ENCODE measurements around the gene PIWIL4.
"Not testable (repeated sequence)": the region's sequence is repeated elsewhere in the genome, so short reads cannot be mapped to it uniquely, and the experiment has no call there.

Gene PIWIL4

GRCh38 chr11:94586546-94586945 is 19.4 kb downstream of the PIWIL4 start:
- FAIRE-seq: no peak

DNA sequence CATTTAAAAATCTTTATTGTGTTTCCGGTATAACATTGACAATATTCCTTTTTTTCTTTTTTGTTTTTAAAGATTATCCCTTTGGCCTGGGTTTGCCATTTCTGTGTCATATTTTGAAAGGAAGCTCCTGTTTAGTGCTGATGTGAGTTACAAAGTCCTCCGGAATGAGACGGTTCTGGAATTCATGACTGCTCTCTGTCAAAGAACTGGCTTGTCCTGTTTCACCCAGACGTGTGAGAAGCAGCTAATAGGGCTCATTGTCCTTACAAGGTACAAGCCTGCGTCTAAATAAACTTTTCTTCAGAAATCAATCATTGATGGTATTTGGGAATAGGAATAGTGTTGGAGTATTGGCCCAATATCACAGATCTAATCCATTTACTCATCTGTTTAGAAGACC is 19.8 kb downstream of the PIWIL4 start:
- no peak for FAIRE-seq

DNA sequence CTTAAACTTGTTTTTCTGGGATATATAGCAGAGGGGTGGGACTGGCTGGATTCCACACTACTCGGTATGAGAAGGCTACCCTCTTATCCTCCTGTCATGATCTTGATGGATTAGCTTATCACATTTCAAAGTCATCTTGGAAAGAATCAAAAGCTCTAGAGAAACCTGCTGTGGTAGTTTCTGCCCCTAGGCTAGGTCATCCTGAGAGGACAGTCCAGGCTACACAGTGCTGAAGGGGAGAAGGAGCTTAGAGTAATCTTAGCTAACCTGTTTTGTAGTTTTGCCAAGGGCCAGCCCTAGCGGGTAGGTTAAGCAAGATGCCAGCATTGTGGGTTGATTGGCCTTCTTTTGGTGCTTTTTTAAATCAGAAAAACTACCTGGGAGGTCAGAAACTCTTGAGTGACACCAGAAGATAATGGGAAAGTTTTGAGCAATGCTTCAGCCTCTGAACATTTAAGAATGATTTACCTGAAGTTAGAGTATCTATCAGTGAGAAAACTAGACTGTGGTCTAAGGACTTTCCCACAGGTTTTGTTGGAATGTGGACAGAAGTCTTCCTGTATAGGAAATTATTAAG is 21.3 kb downstream of the PIWIL4 start:
- FAIRE-seq: no peak

- FAIRE-seq: no peak
These were observed 23.3 kb downstream of the PIWIL4 start for GRCh38 chr11:94590352-94591041.

DNA sequence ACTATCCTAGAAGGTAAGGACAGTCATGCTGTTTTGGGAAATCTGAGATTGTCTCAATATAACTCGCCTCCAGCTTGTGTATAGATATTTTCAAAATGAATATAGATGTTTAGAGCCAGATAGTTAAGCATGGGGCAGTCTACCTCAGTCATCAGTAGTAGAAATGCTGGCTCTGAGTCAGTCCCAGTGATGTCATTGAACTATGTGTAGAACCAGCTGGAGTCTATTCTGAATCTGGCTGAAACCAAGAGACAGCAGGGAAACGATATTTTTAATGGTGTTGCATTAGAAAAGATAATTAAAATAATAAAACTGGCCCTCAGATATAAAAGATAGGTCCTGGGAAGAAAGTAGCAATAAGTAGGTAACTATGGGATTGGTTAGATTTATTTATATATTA is 25.9 kb downstream of the PIWIL4 start:
- FAIRE-seq: no peak

DNA sequence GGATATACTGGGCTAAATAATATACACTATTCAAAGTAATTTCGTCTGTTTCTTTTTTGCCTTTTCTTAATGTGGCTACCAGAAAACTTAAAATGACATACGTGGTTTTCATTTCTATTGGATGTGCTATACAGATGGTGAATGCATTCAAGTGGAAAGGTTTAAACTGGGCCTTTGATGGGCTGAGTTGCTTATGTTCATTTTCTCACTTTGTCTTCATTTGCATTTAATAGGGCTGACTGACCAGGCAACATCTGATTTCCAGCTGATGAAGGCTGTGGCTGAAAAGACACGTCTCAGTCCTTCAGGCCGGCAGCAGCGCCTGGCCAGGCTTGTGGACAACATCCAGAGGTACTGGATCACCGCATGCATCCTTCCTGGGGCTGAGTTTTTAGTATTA is 27.9 kb downstream of the PIWIL4 start:
- no peak for FAIRE-seq

- FAIRE-seq: no peak
These were observed 30.7 kb downstream of the PIWIL4 start for GRCh38 chr11:94597896-94598295.

DNA sequence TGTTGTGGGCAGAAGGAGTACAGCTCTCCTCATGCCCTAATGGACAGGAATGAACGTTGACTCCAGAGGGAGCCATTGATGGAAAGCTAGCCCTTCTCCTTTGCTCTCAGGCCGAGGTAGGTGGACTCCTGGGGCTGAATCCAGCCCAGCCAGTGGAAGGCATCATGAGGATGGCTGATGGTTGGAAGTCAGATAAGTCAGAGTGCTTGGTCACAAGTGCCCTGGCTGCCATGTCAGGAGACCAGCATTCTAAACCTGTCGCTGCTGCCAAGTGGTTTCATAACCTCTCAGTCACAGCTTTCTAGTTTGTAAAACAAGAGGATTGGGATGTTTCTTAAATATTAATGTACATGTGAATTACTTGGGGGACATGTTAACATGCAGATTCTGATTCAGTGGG is 32.3 kb downstream of the PIWIL4 start:
- no peak for FAIRE-seq

- FAIRE-seq: no peak
These were observed 35.5 kb downstream of the PIWIL4 start for GRCh38 chr11:94602430-94603372.

DNA sequence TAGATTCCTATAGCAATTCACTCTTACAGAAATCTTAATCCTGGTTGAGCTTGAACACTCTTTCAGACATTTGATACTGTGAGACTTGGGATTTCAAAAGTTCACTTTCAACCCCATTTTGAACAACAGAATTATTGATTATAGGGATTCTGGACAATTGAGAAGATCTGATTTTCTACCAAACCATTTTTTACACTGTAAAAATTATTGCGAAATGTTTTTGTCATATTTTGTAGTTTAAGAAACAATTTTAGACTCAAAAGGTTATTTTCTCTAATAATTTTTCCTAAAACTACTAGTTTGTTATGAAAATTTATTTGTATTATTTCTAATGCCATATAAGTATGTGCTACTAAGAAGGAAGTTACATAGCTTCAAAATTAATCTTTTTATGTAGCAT is 36.4 kb downstream of the PIWIL4 start:
- no peak for FAIRE-seq

DNA sequence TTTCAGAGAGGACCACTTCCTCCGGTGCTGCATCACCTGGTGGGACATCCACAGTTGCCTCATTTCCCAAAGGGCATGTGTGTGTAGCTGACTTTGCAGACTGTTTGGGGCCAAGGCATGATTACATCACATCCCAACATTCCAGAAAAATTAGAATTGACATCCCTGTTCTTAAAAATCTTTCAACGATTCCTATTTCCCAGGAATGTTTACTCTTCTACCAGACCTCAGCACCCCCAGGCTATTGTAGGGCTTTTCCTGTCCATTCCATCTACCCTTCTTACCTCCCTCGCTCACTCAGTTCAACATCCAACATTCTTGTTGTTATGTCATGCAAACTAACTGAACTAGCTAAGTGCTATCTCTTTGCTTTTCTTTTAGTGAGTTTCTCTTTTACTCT is 37.3 kb downstream of the PIWIL4 start:
- FAIRE-seq: no peak

- no peak for FAIRE-seq
These were observed 46.0 kb downstream of the PIWIL4 start for GRCh38 chr11:94613120-94613519.

DNA sequence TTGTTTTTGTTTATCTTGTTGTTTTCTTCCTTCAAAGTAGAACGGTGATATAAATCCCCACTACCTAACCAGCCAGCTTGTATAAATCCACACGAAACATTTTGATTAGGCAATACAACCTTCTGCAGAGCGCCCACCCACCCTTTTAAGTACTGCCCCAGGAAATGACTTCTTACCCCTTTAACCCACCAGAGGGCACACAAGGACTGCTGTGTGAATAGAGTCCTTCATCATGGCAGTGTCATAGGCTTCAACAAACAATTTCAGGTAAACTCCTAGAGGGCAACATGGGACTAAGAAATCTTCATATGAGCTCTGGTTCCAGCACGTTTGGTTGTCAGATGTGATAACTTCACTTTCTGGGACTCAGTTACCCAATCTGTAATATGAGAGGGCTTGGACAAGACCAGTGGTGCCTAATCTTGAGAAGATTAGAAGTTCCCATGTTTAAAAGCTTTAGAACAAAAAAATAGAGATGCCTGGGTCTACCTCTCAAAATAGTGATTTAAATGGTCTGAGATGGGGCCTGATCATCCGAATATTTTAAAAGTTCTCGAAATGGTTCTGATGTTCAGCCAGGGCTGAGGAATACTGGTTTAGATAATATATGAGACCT is 56.1 kb downstream of the PIWIL4 start:
- no peak for FAIRE-seq

DNA sequence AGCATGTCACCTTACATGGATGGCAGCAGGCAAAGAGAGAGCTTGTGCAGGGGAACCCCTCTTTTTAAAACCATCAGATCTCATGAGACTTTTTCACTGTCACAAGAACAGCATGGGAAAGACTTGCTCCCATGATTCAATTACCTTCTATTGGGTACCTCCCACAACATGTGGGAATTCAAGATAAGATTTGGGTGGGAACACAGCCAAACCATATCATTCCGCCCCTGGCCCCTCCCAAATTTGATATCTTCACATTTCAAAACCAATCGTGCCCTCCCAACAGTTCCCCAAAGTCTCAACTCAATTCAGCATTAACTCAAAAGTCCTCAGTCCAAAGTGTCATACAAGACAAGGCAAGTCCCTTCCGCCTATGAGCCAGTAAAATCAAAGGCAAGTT is 58.3 kb downstream of the PIWIL4 start:
- FAIRE-seq: not testable (repeated sequence)

DNA sequence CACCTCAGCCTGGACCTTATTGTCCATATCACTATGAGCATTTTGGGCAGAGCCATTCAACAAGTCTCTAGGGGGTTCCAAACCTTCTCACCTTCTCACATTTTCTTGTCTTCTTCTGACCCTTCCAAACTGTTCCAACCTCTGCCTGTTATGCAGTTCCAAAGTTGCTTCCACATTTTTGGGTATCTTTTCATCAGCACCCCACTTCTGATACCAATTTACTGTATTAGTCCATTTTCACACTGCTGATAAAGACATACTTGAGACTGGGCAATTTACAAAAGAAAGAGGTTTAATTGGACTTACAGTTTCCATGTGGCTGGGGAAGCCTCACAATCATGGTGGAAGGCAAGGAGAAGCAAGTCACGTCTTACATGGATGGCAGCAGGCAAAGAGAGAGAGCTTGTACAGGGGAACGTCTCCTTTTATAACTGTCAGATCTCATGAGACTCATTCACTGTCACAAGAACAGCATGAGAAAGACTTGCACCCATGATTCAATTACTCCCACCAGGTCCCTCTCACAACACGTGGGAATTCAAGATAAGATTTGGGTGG is 59.9 kb downstream of the PIWIL4 start:
- not testable (repeated sequence) for FAIRE-seq

DNA sequence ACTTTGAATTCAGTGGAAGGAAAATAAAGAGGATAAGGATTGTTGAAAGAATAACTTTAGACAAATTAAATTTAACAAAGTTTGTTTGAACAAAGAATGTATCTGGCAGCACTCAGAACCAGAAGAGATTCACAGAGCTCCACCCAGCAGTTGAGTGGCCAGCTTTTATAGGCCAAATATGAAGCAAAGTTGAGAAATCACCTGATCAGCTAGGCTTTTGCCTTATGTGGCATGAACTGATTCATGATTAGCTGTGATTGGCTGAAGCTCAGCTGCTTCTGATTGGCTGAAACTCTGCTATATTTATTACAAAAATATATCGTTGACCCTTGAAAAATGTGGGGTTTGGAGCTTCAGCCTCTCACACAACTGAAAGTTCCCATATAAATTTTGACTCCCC is 62.6 kb downstream of the PIWIL4 start:
- FAIRE-seq: no peak

DNA sequence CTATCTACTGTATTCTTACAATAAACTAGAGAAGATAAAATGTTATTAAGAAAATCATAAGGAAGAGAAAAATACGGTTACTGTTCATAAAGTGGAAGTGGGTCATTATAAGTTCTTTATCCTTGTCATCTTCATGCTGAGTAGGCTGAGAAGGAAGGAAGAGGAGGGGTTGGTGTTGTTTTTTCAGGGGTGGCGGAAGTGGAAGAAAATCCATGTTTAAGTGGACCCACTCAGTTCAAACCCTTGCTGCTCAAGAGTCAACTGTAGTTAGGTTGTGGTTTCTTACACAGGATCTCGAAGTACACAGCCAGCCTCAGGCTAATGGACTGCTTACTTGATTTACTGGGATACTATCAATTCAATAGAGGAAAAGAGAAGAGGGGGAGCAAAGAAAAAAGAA is 63.1 kb downstream of the PIWIL4 start:
- no peak for FAIRE-seq

- FAIRE-seq: no peak
These were observed 65.2 kb downstream of the PIWIL4 start for GRCh38 chr11:94632356-94632755.

DNA sequence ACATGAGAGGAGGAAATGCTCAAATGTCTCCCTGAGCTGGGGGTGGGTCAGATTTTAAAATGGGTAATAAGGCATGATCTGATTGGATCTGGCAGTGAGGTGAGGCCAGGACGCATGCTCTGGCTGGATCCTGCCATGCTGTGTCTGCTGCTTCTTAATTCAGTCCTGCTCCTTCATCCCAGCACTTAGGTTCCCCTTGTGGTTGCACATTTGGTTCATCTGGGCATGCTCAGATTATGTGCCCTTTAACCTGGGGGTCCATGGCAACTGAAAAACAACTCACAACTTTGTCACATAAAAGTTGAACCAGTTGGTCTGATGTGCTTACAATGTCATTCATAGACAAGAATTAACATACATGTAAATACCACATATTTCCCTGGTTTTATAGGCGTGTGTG is 67.9 kb downstream of the PIWIL4 start:
- FAIRE-seq: no peak

GRCh38 chr11:94636388-94636949 is 69.3 kb downstream of the PIWIL4 start:
- no peak for FAIRE-seq

GRCh38 chr11:94638301-94638901 is 71.2 kb downstream of the PIWIL4 start:
- no peak for FAIRE-seq

GRCh38 chr11:94638902-94639373 is 71.8 kb downstream of the PIWIL4 start:
- FAIRE-seq: no peak

Data from endometrium (tissue), 2 donors.